GM21390 (cell line): ENCODE measurements around the gene DDR2.
"Not testable (repeated sequence)": the region's sequence is repeated elsewhere in the genome, so short reads cannot be mapped to it uniquely, and the experiment has no call there.

ENCODE experiments used
- ATAC-seq: cut with Tn5 transposase; IDR thresholded peaks from one replicate; pipeline ENCODE4 v1.9.1; 2021; ENCODE audit not compliant: unreplicated experiment

The DDR2 gene

DNA sequence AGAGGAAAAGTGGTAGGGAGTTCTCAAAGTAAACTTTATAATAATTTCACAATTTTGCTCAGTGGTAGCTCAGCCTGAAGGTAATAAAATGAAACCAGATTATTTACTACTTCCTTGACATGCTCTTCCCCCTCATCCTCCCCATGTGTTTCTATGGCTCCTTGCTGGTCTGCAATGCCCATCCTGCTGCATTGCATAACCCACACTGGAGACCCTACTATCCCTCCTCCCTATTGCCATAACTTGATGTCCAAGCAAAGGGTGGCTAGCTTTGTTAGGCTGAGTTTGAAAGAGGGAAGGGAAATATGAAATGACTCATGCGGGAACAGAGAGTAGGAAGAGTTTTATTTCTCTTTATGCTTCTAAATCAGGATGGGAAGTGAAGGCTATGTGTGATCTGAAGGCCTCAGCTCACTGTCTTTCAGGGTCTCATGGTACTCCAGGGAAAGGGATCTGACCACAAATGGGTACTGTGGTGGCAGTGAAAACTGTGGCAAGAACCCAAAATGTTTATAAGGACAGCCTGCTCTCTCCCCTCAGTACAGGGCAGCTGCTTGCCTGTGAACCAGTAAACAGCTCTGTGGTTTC lies 121.8 kb downstream of the DDR2 start:
- ATAC-seq, result no peak

DNA sequence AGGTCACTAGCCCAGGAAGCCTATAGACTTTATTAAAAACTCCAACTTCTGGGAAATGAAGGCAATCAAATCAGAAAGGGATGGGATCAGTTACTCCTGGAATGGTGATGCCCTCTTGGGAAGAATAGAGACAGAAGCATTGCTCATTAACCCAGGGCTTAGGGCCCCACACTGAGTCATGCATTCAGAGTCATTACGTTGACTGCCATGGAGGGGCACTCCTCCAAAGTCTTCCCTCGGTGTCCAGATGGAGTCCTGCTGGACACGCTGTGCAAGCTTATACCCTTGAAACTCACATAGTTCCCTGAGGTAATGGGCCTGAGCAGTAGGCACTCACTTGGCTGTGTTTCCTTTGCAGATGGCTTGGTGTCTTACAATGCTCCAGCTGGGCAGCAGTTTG lies 123.0 kb downstream of the DDR2 start:
- ATAC-seq, result no peak

DNA sequence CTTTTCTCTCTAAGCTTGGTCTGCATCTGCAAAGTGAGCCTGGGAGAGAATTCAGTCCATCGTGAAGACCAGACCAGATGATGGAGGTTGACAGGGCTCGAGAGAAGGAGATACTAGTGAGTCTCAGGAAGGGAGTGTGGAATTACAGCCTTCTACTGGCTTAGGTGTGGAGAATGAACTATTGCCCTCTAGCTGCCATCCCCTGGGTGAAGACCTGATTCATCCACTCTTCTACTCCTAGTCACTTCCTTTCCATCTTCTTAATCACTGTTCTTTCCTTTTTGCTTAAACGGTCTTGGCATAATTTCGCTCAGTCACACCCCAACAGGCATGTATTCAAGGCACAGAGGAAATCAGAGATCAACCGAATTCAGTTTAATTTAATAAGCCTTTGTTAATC lies 124.3 kb downstream of the DDR2 start:
- ATAC-seq, result no peak

DNA sequence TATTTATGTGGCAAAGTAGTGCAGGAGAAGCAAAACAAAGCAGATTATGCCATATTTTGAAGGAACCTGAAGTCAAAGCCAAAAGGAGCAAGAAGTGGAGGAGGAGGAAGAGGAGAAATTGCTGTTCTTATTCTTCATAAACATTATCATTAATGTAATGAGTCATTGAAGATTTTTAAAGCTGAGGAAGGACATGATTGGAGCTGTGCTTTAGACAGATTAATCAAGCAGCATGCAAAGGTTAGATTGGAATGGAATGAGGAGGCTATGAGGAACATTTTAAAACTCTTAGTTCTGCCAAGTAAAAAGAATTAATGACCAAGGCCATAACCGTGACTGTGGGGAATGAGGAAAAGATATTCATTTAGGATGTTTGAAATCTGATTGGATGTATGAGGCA lies 125.2 kb downstream of the DDR2 start:
- no peak for ATAC-seq

DNA sequence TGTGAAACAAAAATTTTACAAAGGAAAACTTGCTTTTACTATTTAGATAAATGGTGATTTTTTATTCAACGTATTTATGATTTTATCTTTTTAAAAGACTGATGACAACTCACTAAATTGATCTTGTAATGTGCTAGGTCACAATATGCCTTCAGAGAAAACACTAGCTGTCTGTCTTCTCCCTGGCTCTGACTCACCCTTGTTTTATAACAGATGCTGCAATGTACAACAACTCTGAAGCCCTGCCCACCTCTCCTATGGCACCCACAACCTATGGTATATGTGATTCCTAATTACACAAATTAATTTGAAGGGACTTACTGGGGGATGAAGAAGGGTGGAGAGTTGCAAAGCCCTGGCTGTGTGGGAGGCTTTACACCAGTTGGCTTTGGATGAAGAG lies 133.5 kb downstream of the DDR2 start:
- ATAC-seq, result no peak

DNA sequence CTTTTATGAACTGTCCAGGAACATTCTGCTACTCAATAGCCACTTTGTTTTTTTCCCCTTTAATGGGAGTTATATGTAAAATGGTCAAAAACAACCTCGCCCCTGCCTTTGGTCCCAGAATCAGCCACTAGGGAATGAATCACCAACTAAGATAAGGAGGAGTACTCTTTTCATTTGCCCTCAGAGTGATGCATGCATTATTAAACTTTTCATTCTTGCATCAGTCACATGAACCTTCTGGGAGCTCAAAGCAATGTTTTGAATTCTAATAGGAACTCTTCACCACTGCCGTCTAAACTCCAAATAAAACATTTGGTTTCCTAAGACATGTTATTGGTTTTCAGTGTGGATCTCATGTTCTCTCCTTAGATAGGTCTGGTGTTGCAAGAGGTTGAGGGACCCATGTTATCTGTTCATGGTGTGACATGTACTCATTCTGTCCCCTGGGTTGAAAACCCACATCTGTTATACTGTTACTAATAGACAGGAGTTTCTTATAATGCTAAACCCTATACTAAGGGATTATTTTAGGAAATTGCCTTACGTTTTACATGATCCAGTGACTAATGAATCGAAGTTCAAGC lies 140.4 kb downstream of the DDR2 start:
- ATAC-seq, result no peak

DNA sequence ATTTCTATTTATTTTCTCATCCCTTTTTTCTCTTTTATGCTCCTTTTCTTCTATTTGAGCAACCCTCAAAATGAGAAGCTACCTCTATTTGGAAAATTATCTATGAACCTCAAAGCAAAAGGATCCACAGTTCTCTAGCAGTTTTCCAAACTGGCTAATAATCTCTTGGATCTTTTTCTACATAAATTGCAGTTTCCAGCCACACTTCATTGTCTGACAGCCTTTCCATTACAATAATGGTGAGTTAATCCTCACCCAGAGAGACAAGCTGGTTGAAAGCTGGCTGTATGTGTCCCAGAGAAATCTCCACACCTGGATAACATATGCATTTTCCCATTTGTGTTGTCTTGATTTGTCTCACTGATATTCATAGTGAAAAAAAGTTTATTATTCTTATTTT lies 141.7 kb downstream of the DDR2 start:
- no peak for ATAC-seq

DNA sequence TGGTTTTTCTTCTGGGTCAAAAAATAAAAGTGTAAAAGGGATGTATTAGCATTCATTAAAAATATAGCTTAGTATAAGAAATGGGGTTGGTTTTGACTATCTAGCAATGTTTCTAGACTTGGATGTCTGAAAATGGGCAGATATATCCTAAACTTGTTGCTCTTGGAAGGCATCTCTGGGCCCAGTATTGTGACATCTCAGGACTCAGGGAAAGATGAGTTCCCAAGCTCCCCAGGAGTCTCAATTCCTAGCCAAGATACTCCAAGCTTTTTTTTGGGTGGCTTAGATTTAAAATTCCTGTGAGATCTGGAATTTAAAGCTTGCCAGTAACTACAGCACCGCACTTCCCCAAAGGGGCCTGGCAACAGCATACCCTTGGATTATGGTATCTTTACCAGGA lies 146.8 kb downstream of the DDR2 start:
- no peak for ATAC-seq

DNA sequence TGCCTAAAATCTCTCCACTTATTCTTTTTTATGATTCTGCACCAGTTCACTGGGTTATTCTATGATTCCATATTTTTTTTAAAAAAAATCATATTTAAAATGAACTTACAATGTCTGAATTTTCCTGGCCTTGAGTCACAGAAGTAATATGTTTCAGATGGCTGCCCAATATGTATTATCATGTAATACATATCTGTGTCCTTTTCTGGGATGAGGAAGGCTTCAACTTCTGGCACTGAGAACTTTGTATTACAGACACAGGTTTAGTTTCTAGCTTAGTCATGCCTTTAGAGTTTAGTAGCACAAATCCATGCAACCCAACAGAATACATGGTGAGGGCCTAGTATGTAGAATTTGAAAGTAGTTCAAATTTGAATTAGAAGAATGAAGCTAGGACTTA lies 150.4 kb downstream of the DDR2 start:
- no peak for ATAC-seq

DNA sequence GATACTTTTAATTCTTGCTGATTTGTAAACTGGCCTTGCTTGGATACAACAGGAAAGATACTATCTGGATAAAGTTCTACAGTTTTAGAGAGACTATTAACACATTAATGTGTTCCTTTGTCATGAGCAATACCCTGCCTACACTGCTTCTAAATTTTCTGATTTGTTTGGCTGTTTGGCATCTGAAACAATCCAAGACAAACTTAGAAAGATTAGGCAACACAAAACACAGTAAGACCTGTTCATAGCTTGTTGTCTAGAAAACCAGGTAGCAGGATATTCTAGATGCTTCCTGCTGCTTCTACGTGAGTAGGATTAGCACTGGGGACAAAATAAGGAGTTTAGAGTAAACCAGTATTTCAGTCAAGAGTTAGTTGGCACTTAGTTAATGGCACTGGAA lies 152.7 kb downstream of the DDR2 start:
- ATAC-seq, result not testable (repeated sequence)

DNA sequence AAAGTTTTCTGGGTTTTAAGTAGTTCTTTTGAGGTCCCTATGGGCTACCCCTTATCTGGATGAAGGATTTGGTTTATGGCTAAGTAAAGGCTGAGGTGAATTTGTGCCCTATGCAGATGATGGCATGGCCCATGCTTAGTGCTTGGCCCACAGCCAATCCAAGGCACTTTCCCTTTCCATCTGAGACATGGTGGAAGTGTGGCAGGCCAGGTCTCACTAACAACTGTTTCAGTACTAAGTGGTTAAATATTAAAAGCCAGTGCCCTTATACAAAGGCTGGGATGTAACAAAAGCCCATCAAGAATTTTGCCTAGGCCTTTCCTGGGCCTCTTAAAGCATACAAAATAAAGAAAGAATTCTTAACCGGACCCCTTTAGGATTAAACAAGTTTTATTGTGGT lies 156.5 kb downstream of the DDR2 start:
- not testable (repeated sequence) for ATAC-seq

DNA sequence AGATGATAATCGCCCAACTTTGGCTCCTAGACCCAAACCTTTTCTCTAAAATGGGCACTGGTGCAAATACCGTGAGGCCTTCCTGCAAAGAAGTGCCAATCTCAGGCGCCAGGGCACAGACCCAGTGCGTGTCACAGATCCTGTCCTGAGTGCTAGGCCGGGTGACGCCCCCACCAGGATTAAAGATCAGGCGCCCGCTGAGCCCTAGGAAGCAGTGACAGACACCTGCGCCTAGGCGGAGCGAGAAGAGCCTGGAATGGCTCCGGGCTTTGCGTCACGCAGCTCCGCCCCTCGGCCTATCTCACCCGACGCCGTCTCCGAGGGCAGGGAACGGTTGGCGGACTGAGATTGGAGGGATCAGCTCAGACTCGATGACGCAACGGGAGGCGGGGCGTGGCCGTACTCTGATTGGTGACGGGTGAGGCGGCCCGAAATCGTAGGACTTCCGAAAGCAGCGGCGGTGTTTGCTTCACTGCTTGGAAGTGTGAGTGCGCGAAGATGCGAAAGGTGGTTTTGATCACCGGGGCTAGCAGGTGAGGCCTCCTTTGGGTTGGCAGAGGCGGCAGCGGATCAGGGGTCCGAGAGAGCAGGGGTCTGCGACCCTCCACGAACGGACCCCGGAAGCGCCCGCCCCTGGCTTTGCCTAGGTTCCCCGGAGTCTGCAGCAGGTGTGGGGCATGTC lies 158.2 kb downstream of the DDR2 start, which contains the start of gene HSD17B7:
HSD17B7 (plus strand) TSS at position 400 of the 682 bp plus-strand sequence; CDS start at position 499, 99 bp downstream.
- peak; percentile 99 for ATAC-seq

DNA sequence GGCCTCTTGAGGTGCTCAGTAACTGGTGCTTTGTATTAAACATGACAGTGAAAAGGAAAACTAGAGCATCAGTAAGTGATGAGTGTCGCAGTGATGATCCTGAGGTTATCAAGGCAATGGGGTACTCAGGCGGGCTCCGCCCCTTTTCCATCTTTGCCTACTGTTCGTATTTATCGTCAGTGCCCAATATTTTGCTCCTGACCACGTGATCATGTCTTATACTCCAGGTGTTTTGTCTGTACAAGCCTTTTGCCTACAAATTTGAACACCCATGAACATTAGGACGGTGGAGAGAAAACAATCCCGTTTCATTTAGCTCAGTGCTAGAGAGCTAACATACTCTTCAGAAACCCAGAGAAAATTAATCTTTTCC lies 158.7 kb downstream of the DDR2 start:
- ATAC-seq, result not testable (repeated sequence)

DNA sequence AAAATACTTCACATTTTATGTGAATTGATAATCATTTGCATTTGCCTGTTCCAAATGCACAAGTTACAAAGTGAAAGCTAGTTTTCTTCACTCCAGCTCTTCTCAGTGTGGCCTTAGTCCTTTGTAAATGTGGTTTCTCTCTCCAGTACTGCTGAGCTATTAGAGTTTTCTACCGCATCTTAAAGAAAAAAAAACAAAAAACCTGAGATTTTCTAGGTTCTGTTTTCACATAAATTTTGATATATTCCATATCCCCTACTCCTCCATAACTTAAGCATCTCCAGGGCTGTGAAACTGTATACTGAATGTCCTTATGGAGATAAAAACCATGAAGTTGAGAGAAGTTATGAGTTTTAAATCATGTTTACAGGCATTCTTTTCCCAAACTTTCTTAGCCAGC lies 162.0 kb downstream of the DDR2 start:
- ATAC-seq, result not testable (repeated sequence)

DNA sequence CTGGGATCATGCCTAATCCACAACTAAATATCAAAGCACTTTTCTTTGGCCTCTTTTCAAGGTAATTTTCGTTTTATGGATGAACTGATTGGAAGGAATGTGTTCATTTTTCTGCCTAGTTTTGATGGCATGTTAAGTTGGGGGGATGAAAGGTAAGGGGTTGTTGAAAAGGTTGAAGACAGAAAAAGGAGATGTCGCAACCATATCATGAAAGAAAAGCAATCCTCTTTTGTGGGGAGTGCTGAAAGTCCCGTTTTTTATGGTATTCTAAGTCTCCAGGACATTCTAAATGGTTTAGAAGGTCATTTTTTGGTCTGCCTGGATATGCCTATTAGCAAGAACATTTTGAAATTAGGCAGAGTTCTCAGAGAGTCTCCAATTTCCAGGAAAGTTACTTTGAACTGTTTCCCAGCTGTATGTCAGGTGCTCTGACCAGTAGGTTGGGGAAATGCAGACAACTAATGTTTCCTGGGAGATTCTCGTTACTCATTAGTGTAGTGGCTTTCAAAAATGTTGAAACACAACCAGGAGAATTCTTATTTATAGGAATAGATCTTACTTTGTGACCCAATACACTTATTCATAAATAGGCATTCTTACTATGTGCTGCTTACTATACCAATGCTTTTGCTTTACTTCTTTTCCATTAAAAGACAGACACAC lies 164.5 kb downstream of the DDR2 start:
- not testable (repeated sequence) for ATAC-seq

DNA sequence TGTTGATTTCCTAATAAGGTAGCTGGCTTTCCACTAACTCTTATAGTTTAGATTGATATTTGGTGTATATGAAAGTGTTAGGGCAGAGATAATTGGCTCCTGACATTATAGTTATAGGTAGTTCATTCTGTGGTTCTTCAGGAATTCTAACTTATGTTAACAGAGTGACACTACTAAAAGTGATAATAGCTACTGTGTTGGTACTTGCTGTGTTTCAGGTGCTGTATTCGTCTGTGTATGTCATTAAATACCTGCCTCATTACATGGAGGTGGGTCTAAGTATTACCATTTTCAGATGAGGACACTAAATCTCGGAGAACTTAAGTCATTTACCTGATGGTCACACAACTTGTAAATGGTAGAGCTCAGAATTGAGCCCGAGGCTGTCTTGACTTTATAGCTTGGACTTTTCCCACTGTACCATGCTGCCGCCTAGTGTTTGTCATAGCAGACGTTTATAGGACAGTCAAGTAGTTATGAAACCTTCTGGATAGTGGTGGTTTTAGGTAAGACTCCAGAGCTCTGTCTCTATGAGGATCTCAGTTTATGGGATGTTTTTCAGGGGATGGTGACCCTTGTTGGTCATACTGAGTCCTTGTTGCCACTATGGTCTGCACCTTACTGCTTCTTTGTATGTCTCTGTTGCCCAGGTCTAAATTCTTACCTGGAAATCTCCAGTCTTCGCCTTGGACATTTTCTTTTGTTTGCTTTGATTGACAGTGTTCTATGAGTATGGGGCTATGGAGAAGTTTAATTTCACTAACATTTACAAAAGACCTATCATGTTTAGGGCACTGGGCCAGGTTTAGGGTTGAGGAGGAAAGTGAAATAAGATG lies 167.9 kb downstream of the DDR2 start:
- ATAC-seq, result not testable (repeated sequence)

DNA sequence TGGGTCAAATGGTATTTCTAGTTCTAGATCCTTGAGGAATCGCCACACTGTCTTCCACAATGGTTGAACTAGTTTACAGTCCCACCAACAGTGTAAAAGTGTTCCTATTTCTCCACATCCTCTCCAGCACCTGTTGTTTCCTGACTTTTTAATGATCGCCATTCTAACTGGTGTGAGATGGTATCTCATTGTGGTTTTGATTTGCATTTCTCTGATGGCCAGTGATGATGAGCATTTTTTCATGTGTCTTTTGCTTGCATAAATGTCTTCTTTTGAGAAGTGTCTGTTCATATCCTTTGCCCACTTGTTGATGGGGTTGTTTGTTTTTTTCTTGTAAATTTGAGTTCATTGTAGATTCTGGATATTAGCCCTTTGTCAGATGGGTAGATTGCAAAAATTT lies 175.2 kb downstream of the DDR2 start:
- ATAC-seq, result not testable (repeated sequence)

DNA sequence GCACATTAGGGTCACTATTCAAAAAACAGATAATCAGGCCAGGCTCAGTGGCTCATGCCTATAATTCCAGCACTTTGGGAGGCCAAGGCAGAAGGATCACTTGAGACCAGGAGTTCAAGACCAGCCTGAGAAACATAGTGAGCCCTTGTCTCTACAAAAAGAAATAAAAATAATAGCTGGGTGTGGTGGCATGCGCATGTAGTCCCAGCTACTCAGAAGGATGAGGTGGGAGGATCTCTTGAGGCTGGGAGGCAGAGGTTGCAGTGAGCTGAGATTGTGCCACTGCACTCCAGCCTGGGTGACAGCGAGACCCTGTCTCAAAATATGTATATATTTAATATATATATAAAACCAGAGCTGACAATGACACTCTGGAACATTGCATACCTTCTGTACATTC lies 180.1 kb downstream of the DDR2 start:
- ATAC-seq, result not testable (repeated sequence)

DNA sequence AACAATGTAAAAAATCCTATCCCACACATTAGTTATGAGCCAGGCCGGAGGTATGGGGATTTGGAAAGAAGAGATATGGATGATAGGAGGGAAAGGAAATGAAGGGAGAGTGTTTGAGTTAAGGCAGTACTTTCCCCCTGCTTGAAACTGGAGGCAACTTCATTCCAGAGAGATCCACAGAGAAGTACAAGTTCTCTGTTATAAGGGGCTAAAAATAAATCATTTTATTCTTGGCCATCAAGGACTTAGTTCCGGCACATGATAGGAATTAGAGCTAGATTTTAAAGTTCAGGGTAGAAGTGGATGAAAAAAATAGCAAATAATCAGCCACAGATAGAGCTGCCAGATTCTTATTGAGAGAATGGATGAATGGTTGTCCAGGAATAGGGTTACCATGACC lies 185.9 kb downstream of the DDR2 start:
- ATAC-seq, result not testable (repeated sequence)

DNA sequence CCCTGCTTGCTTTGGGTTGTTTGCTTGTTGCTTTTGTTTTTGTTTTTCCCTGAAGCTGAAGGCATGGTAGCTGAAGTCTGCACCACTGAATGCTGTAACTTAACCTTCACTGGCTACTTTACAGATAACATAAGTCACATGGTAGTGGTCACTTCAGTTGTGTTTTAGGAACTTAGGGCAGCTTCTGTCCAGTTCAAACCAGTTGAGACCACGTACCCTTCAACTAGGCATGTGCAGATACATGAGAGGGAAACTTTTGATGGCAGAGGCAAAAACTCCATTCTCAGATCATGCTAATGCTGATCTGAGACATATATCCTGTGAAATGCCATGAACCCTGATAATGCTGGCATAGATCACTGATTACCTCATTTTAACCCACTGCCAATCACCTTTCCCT lies 186.4 kb downstream of the DDR2 start:
- not testable (repeated sequence) for ATAC-seq
